HepG2 (cell line): ENCODE data around the gene SYNM. TPM values are rescaled to one million over a fixed set of nuclear protein-coding genes. Genes with fewer than 3 reads are reported as not detected.

Experiments
- ATAC-seq: fragments of 200-7000 bp; cut with Tn5 transposase; 3 replicates; pipeline ENCODE4 v1.9.1; 2020; ENCODE audit warnings: mild to moderate bottlenecking, moderate library complexity
- BruUV-seq: library from RNA; stranded (reverse); fragments of 400-500 nt; replicated peaks from 2 replicates; lab custom pipeline; 2021; lab: Mats Ljungman, UMichigan
- CTCF ChIA-PET: fragments of 300-600 bp; formaldehyde crosslinking; extraction: SDS; loops from one replicate; lab custom pipeline; 2021; ENCODE audit warnings: low total read pairs, inconsistent platforms, low intra/inter-chr PET ratio; lab: Yijun Ruan, JAX
- POLR2A ChIA-PET: fragments of 350-600 bp; sonication (Branson Sonifier 250); formaldehyde crosslinking; loops from one replicate; lab custom pipeline; 2020; ENCODE audit warnings: antibody characterized with exemption, inconsistent platforms; lab: Yijun Ruan, JAX
- DNase-seq: peaks from one replicate; pipeline ENCODE4 v3.0.0-alpha.2; 2015; ENCODE audit warnings: low spot score
- FAIRE-seq: peaks from 3 replicates; lab custom pipeline; 2011; peaks lifted over from hg19 to GRCh38; lab: Jason Lieb, UNC
- H2AFZ ChIP-seq: one replicate; pipeline ENCODE4 v1.6.1; 2011; ENCODE audit warnings: low read length, inconsistent platforms
- H3K27ac ChIP-seq: fragments of 300-600 bp; 3 replicates; pipeline ENCODE4 v1.8.0; 2011; ENCODE audit warnings: mixed run types, mild to moderate bottlenecking, mixed read lengths, low read length, inconsistent platforms; ENCODE audit not compliant: insufficient read depth; ENCODE audit errors: extremely low read length
- H3K27me3 ChIP-seq, 2 experiments: fragments of 200-600 bp in 1 of 2; 2 replicates in 1 of 2; 3 replicates in 1 of 2; pipeline versions ENCODE4 v1.6.0 to v1.8.0; 2011; ENCODE audit warnings: low read length in 2 of 2, mild to moderate bottlenecking in 2 of 2, moderate library complexity in 2 of 2, inconsistent platforms in 1 of 2; ENCODE audit not compliant: insufficient read depth in 2 of 2, control insufficient read depth in 1 of 2
- H3K36me3 ChIP-seq, 2 experiments: fragments of 200-600 bp in 1 of 2; replicated peaks in 1 of 2; 2 replicates in 1 of 2; 3 replicates in 1 of 2; pipeline versions ENCODE4 v1.5.1 to v1.8.0; 2011; ENCODE audit warnings: low read length in 2 of 2, inconsistent platforms in 1 of 2; ENCODE audit not compliant: insufficient read depth in 2 of 2, control insufficient read depth in 1 of 2
- H3K4me1 ChIP-seq: 2 replicates; pipeline ENCODE4 v1.5.1; 2012; ENCODE audit warnings: low read length, inconsistent platforms; ENCODE audit not compliant: insufficient read depth
- H3K4me2 ChIP-seq: 2 replicates; pipeline ENCODE4 v1.6.0; 2011; ENCODE audit warnings: low read depth, low read length, inconsistent platforms
- H3K4me3 ChIP-seq, 3 experiments: fragments of 200-600 bp in 1 of 3; sonication (generic), shearing (Covaris generic) in 1 of 3; replicated peaks in 1 of 3; 2 replicates each; pipeline ENCODE4 v1.5.1; 2011 to 2016; ENCODE audit warnings: low read length in 3 of 3, inconsistent platforms in 2 of 3, low read depth in 2 of 3, mild to moderate bottlenecking in 2 of 3, control low read depth in 1 of 3, mixed read lengths in 1 of 3; ENCODE audit not compliant: insufficient read depth in 1 of 3
- H3K79me2 ChIP-seq: one replicate; pipeline ENCODE4 v1.6.1; 2011; ENCODE audit warnings: low read length, inconsistent platforms; ENCODE audit not compliant: insufficient read depth
- H3K9ac ChIP-seq: 2 replicates; pipeline ENCODE4 v1.6.0; 2011; ENCODE audit warnings: mild to moderate bottlenecking, low read depth, low read length, inconsistent platforms; ENCODE audit not compliant: insufficient read depth
- H3K9me3 ChIP-seq: 2 replicates; pipeline ENCODE4 v1.5.1; 2012; ENCODE audit warnings: mild to moderate bottlenecking, low read length
- H4K20me1 ChIP-seq: 2 replicates; pipeline ENCODE4 v1.6.0; 2011; ENCODE audit warnings: inconsistent platforms, mild to moderate bottlenecking, low read length, moderate library complexity; ENCODE audit not compliant: insufficient read depth
- ATF7-NPFF ChIP-seq: sonication (generic); formaldehyde crosslinking; IDR thresholded peaks from 2 replicates; pipeline ENCODE4 v1.8.1; 2023; ENCODE audit warnings: mild to moderate bottlenecking, low read depth, missing genetic modification reagents, moderate library complexity
- CREB1 ChIP-seq, 2 experiments: fragments of 450-650 bp in 1 of 2; IDR thresholded peaks; 2 replicates each; pipeline ENCODE4 v1.6.1; 2016 to 2017; ENCODE audit warnings: control low read depth in 1 of 2, mild to moderate bottlenecking in 1 of 2, missing compliant biosample characterization in 1 of 2, missing genetic modification characterization in 1 of 2
- EHMT2 ChIP-seq: fragments of 200-600 bp; sonication (generic); IDR thresholded peaks from 2 replicates; pipeline ENCODE4 v1.7.0; 2017; ENCODE audit warnings: antibody characterized with exemption, low read depth, low read length, borderline replicate concordance
- HMG20B ChIP-seq: conservative IDR thresholded peaks from 2 replicates; pipeline ENCODE4 v1.6.1; 2016; ENCODE audit warnings: missing genetic modification reagents, missing compliant biosample characterization
- HOXD1 ChIP-seq: sonication (generic); formaldehyde crosslinking; IDR thresholded peaks from 2 replicates; pipeline ENCODE4 v1.5.0; 2020; ENCODE audit warnings: missing genetic modification reagents
- MTF1 ChIP-seq: sonication (generic); formaldehyde crosslinking; IDR thresholded peaks from 2 replicates; pipeline ENCODE4 v1.5.0; 2020; ENCODE audit warnings: missing genetic modification reagents
- NR1H2 ChIP-seq: sonication (generic); formaldehyde crosslinking; IDR thresholded peaks from 2 replicates; pipeline ENCODE4 v1.8.1; 2022; ENCODE audit warnings: low read depth, missing genetic modification reagents, borderline replicate concordance
- SIX1 ChIP-seq: sonication (generic); formaldehyde crosslinking; IDR thresholded peaks from 2 replicates; pipeline ENCODE4 v1.4.0; 2020; ENCODE audit warnings: missing genetic modification reagents, borderline replicate concordance
- SOX6 ChIP-seq, 2 experiments: fragments of 450-650 bp in 1 of 2; sonication (generic) in 1 of 2; formaldehyde crosslinking in 1 of 2; IDR thresholded peaks; 2 replicates each; pipeline versions ENCODE4 v1.4.0 to v1.6.1; 2017 to 2020; ENCODE audit warnings: antibody characterized with exemption in 1 of 2, mild to moderate bottlenecking in 1 of 2, missing genetic modification reagents in 1 of 2
- ZFP82 ChIP-seq: sonication (generic); formaldehyde crosslinking; IDR thresholded peaks from 2 replicates; pipeline ENCODE4 v1.5.1; 2020; ENCODE audit warnings: mild to moderate bottlenecking, missing genetic modification reagents, borderline replicate concordance
- ZNF205 ChIP-seq: IDR thresholded peaks from 2 replicates; pipeline ENCODE4 v1.6.1; 2018; ENCODE audit warnings: missing biosample characterization, missing genetic modification reagents
- WGBS: methylation state at CpG from one replicate; pipeline ENCODE4 v1.1.6; 2017; ENCODE audit warnings: low lambda C conversion rate; 5-methylcytosine and 5-hydroxymethylcytosine counted together
- in situ Hi-C: cut with HindIII; loops from 2 replicates; pipeline ENCODE4 v1.10.0; 2017; ENCODE audit warnings: low pct_unique_long_range_greater_than_20kb; ENCODE audit not compliant: extremely low pct_ligation_motif_present
- intact Hi-C: fragments of 100-400 bp; cut with micrococcal nuclease; formaldehyde crosslinking; loops from one replicate; pipeline ENCODE4 v1.10.0; 2022; ENCODE audit not compliant: unreplicated experiment
- polyA plus RNA-seq, 8 experiments: library from polyadenylated mRNA; depleted of rRNA in 3 of 8; stranded (reverse) in 7 of 8; unstranded in 1 of 8; fragments of >200 nt; fragmentation: Illumina TruSeq in 4 of 8; extraction: Trizol in 4 of 8; gene quantifications; 2 replicates each; pipeline versions ENCODE4 v1.2.1 to v1.2.3, GENCODE V29; 2011 to 2016; ENCODE audit warnings: low read depth in 4 of 8, missing spikeins in 1 of 8, mixed read lengths in 1 of 8; ENCODE audit not compliant: insufficient read depth in 1 of 8
- total RNA-seq, 5 experiments: library from RNA; depleted of rRNA; stranded (reverse); fragments of >200 nt; fragmentation: Illumina TruSeq; extraction: Trizol; gene quantifications; 2 replicates each; pipeline ENCODE4 v1.2.3, GENCODE V29; 2016; ENCODE audit warnings: low read depth in 1 of 5

Gene SYNM
- total and polyA plus RNA-seq, 2 of the 13 experiments (the other 11 are each of a cell fraction or from before 2014, with no cell fraction given), result 1.1 to 3.7 TPM

- Histone ChIP-seq H3K9ac (no peak overlapping the region), H4K20me1 (no peaks in the 10 kb centered on the region), H3K36me3 (no peaks in the 10 kb centered on the region), H3K4me2 (no peak overlapping the region), H3K4me3 (no peak overlapping the region), H2AFZ (no peak overlapping the region), H3K79me2 (no peaks in the 10 kb centered on the region), H3K9me3 (no peaks in the 10 kb centered on the region), H3K4me1 (no peaks in the 10 kb centered on the region), H3K27me3 (no peaks in the 10 kb centered on the region), H3K27ac (no peak overlapping the region)
- TF ChIP-seq SOX6 (IDR thresholded peaks at IDR 0.05) (no peak), SOX6 (CRISPR knock-in tag; IDR thresholded peaks at IDR 0.05) (no peak), HMG20B (no peak), CREB1 (IDR thresholded peaks at IDR 0.05) (peak; percentile 60; the same call in 1 of the 2 replicates), CREB1 (CRISPR knock-in tag; IDR thresholded peaks at IDR 0.05) (no peak)
- ATAC-seq, result no peak
- DNase-seq, result no peak
- 60% methylated on average over 10 of the region's 10 CpGs for WGBS
- intact Hi-C loops, result no loop called here
- CTCF ChIA-PET, result no interaction called here
- no TSS peak for BruUV-seq
- in situ Hi-C loops, result no loop called here
- POLR2A ChIA-PET, result no interaction called here
- no peak for FAIRE-seq
Measured at GRCh38 chr15:99084965-99085364, 19.9 kb upstream of the SYNM start.

DNA sequence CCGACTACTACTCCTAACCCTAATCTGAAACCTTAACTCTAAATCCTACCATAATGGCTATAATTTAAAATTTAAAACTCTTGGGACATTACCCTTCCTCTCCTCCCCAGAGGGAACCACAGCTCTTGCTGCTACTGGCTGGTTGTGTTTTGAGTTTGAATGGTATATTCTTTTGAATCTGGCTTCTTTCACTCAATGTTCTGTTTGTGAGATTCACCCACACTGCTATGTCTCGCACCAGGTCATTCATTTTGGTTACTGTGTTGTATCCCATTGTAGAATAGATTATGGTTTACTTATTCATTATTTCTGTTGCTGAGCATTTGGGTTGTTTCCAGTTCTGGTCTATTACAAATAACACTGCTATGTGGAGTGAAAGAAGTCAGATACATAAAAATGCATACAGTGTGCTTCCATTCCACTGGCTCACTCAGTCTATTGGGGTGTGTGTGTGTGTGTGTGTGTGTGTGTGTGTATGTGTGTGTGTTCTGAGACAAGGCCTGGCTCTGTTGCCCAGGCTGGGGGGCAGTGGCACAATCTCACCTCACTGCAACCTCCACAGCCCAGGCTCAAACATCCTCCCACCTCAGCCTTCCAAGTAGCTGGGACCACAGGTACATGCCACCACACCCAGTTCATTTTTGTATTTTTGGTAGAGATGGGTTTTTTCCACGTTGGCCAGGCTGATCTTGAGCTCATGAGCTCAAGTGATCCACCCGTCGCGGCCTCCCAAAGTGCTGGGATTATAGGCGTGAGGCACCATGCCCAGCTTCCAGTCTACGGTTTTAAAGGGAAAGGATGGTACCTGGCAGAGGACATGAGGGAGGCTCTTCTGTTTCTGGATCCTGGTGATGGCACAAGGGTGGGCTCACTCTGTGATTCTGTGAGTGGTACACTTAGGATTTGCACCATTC lies 19.2 kb upstream of the SYNM start:
- in situ Hi-C loops, result no loop called here
- Histone ChIP-seq H3K36me3 (no peaks in the 10 kb centered on the region), H3K27ac (no peak overlapping the region), H2AFZ (no peak overlapping the region), H3K4me3 (no peak overlapping the region), H3K4me1 (no peaks in the 10 kb centered on the region), H3K9ac (no peak overlapping the region), H3K79me2 (no peaks in the 10 kb centered on the region), H4K20me1 (no peaks in the 10 kb centered on the region), H3K4me2 (no peak overlapping the region), H3K27me3 (no peaks in the 10 kb centered on the region), H3K9me3 (no peaks in the 10 kb centered on the region)
- BruUV-seq, result no TSS peak
- ATAC-seq (no peak), FAIRE-seq (no peak), DNase-seq (no peak)
- intact Hi-C loops, result no loop called here
- CTCF ChIA-PET, result no interaction called here
- TF ChIP-seq ZNF205 (CRISPR knock-in tag), result no peak
- no peak for TF ChIP-seq EHMT2
- TF ChIP-seq ZFP82 (CRISPR knock-in tag), result no peak
- no peak for TF ChIP-seq MTF1 (CRISPR knock-in tag)
- no peak for TF ChIP-seq NR1H2
- TF ChIP-seq HOXD1 (CRISPR knock-in tag), result no peak
- TF ChIP-seq SIX1 (CRISPR knock-in tag), result no peak
- no peak for TF ChIP-seq ATF7-NPFF (CRISPR knock-in tag)
- POLR2A ChIA-PET, result no interaction called here
- WGBS, result 43% methylated on average over 8 of the region's 8 CpGs
